GM13976 (cell line): Measurements from ENCODE around the gene HGF.

ENCODE experiments used
- DNase-seq: peaks from one replicate; pipeline ENCODE4 v3.0.0; 2012; ENCODE audit warnings: low spot score
- in situ Hi-C: fragments of 300-500 bp; cut with MboI; formaldehyde crosslinking; loops from one replicate; pipeline ENCODE4 v1.12.0; 2022; ENCODE audit warnings: low sequenced_read_pairs, mixed read lengths, inconsistent platforms; ENCODE audit not compliant: unreplicated experiment
- TF ChIP-seq, protein P1 (sequence below): IDR thresholded peaks from 2 replicates; pipeline ENCODE4 v1.5.1; 2012; ENCODE audit warnings: borderline replicate concordance, mild to moderate bottlenecking; ENCODE audit not compliant: insufficient read depth; ENCODE audit errors: extremely low read depth, missing control alignments, control extremely low read depth

HGF gene

DNA sequence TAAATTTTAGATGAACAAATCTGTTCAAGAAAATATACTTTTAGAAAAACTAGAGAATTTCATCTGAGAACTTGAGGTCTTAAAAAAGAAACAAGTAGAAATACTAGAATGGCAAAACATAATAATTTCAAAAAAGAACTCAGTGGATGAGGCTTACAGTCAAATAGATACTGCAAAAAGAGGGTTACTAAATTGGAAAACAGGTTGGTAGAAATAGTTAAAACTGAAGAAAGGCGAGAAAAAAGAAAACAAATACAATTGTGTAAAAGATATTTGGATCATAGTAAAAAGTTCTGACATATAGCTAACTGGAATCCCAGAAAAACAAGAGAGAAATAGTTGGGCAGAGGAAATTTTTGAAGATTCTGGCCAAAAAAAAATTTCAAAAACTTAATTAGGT lies 117.6 kb downstream of the HGF start:
- TF ChIP-seq, protein P1, sequence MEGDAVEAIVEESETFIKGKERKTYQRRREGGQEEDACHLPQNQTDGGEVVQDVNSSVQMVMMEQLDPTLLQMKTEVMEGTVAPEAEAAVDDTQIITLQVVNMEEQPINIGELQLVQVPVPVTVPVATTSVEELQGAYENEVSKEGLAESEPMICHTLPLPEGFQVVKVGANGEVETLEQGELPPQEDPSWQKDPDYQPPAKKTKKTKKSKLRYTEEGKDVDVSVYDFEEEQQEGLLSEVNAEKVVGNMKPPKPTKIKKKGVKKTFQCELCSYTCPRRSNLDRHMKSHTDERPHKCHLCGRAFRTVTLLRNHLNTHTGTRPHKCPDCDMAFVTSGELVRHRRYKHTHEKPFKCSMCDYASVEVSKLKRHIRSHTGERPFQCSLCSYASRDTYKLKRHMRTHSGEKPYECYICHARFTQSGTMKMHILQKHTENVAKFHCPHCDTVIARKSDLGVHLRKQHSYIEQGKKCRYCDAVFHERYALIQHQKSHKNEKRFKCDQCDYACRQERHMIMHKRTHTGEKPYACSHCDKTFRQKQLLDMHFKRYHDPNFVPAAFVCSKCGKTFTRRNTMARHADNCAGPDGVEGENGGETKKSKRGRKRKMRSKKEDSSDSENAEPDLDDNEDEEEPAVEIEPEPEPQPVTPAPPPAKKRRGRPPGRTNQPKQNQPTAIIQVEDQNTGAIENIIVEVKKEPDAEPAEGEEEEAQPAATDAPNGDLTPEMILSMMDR = no peak
- DNase-seq = no peak
- in situ Hi-C loops = no loop called here
